ENCODE measurements around the gene SLC23A3. TPM values are rescaled to one million over a fixed set of nuclear protein-coding genes. Genes with fewer than 3 reads are reported as not detected.

The SLC23A3 gene
- total RNA-seq, 4 donors from 2014 or later: 0.26 to 8.1 (median 1.8) TPM; not detected in 1

DNA sequence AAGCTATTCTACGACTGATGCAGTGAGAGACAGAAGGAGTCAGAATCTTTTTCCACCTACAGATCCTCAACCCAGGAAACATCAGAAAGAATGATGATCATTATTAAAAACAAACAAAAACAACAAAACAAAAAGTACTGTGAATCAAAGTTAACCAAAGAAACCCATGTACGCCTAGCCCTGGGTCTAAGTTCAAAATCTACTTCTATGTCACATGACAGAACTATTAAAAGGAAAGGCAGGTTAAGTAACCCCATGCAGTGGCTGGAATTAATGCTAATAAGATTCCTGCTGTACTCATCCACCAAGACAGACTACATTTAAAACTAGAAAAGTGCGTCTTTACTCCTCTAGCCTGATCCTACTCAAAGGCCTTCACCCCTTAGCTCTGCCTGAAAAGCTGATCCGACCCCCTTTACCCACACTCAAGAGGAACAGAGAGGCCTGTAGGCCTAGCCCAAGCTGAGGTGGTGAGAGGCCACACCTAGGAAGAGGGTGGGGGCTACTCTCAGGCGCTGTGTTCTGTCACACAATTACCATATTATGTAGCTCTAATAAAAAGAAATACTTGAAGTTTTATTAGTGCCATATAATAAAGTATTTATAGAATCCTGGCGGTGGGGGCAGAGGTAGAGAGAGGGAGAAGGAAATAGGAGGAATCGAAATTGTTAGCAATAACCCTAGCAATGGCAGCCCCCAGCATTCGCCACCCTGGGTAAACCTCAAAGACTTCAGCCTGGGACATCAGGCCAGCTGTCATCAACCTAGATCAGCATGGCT lies 46.3 kb downstream of the SLC23A3 start:
- Histone ChIP-seq H3K9me3 (no peaks in the 10 kb centered on the region), H3K4me1 (peaks cover 0 to 4% of the 10 kb centered on the region in 2 donors), H3K4me3 (no peak overlapping the region), H3K27me3 (no peaks in the 10 kb centered on the region), H3K27ac (no peak overlapping the region), H3K36me3 (no peaks in the 10 kb centered on the region)
- no peak for DNase-seq
- intact Hi-C loops (cut with DNase I; ENCODE audit: low total_unique reads): no loop called here
- no peak for TF ChIP-seq POLR2A (IDR thresholded peaks at IDR 0.05)
- TF ChIP-seq, protein P1, sequence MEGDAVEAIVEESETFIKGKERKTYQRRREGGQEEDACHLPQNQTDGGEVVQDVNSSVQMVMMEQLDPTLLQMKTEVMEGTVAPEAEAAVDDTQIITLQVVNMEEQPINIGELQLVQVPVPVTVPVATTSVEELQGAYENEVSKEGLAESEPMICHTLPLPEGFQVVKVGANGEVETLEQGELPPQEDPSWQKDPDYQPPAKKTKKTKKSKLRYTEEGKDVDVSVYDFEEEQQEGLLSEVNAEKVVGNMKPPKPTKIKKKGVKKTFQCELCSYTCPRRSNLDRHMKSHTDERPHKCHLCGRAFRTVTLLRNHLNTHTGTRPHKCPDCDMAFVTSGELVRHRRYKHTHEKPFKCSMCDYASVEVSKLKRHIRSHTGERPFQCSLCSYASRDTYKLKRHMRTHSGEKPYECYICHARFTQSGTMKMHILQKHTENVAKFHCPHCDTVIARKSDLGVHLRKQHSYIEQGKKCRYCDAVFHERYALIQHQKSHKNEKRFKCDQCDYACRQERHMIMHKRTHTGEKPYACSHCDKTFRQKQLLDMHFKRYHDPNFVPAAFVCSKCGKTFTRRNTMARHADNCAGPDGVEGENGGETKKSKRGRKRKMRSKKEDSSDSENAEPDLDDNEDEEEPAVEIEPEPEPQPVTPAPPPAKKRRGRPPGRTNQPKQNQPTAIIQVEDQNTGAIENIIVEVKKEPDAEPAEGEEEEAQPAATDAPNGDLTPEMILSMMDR (IDR thresholded peaks at IDR 0.05): no peak

DNA sequence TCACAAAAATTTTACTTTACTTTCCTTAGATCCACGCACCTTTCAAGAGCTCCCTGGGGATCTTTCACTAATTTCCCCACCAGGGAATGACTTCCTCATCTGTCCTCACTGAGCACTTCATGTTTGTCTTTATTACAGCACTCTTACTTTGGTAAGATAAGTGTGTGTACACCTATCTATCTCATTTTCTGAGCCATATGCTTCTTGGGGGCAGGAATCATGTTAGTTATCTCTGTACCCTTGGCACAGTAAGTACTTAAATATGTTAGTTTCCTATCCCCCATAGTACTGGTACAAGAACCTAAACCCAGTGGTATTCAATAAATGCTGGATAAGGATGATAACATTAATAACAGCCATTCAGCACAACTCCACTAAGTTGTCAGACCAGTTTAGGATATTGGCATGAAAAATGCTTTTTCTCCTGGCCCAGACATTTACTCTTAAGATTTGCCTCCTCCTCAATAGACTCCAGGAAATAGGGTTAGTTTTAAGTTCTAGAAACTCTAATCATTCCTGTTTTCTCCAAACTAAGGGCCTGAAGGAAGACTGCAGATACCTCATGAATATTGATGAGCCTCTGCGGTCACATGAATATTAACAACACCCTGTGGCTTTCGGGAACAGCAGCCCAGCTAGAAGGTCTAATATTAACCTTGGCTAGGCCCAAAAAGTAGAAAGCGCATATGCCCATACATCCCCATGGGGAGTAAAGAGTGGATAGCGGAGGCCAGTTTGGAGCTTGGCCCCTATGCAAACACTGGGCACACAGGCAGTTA lies 47.4 kb downstream of the SLC23A3 start:
- Histone ChIP-seq H3K36me3 (no peaks in the 10 kb centered on the region), H3K9me3 (no peaks in the 10 kb centered on the region), H3K27me3 (no peaks in the 10 kb centered on the region), H3K4me3 (no peak overlapping the region), H3K27ac (no peak overlapping the region), H3K4me1 (peaks cover 0 to 4% of the 10 kb centered on the region in 2 donors)
- intact Hi-C loops (cut with DNase I; ENCODE audit: low total_unique reads): no loop called here
- TF ChIP-seq POLR2A (IDR thresholded peaks at IDR 0.05): no peak
- TF ChIP-seq, protein P1 (IDR thresholded peaks at IDR 0.05): no peak
- DNase-seq: no peak

DNA sequence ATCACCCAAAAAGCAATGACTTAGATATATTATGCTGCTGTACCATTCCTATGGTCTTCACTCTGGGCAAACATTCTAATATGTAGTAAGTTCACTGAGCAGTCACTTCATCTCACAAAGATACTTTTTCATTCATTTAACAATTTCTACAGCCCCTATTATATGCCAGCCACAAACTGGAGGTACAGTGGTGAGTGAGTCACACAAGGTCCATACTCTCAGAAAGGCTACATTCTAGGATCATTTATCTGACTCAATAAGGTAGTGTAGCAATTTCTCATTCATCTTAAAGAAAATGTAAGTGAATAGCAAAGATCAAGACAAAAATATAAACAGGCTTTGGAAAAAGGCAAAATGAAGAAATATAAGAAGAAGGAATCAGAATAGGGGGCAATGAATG lies 49.7 kb downstream of the SLC23A3 start:
- Histone ChIP-seq H3K27ac (no peak overlapping the region), H3K27me3 (no peaks in the 10 kb centered on the region), H3K9me3 (no peaks in the 10 kb centered on the region), H3K4me3 (no peak overlapping the region), H3K4me1 (peaks cover 0 to 4% of the 10 kb centered on the region in 2 donors), H3K36me3 (no peaks in the 10 kb centered on the region)
- intact Hi-C loops (cut with DNase I; ENCODE audit: low total_unique reads): no loop called here
- DNase-seq: no peak
- TF ChIP-seq, protein P1 (IDR thresholded peaks at IDR 0.05): no peak
- TF ChIP-seq POLR2A (IDR thresholded peaks at IDR 0.05): no peak

DNA sequence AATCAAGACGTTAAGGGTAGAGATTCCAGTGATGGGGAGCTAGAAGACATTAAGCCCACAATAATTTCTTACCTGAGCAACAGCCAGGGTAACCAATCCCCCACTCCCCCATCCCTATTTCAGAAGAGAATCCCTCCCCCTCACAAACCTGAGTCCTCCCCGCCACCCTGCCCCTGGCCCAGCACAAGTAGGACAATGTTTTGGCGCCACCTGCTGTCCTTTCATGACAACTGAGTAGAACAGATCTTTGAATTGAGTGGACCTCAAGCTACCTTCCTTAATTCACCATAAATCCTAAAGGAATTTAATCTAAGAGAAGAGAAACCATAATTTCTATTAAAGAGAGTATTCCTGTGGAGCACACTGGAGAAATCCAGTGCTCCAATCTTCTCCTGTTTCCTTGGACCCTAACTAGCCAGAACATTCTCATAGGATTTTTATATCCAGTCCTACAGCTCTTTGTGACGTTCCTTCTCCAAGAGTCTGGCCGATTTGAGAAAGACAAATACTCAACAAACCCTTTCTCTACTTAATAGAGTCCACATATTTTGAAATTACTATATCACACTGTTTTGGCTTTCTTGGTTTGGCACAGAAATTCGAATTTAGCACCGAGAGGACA lies 50.3 kb downstream of the SLC23A3 start:
- H3K4me3 ChIP-seq: no peak overlapping the region
- H3K27me3 ChIP-seq: no peaks in the 10 kb centered on the region
- H3K36me3 ChIP-seq: no peaks in the 10 kb centered on the region
- peaks cover 0 to under 1% of the 10 kb centered on the region in 2 donors for H3K4me1 ChIP-seq
- TF ChIP-seq POLR2A (IDR thresholded peaks at IDR 0.05): no peak
- TF ChIP-seq, protein P1 (IDR thresholded peaks at IDR 0.05): peak; percentile 44 to 59 (median 52)
- H3K9me3 ChIP-seq: no peaks in the 10 kb centered on the region
- intact Hi-C loops (cut with DNase I; ENCODE audit: low total_unique reads): no loop called here
- peak; percentile 40 to 45 for DNase-seq
- H3K27ac ChIP-seq: no peak overlapping the region

Measured in uterus (tissue), 4 donors.